ENCODE results near the gene EPHA7.

- no peak for TF ChIP-seq FOXP2 (optimal IDR thresholded peaks at IDR 0.05; ENCODE audit: control extremely low read depth, extremely low read length, insufficient read depth)
- TF ChIP-seq POLR2AphosphoS5 (IDR thresholded peaks at IDR 0.05; ENCODE audit: borderline replicate concordance, low read depth, low read length) = no peak
- TF ChIP-seq EZH2 (IDR thresholded peaks at IDR 0.05) = no peak
Observed at GRCh38 chr6:93366506-93366905, 52.9 kb downstream of the EPHA7 start.
